Psoas muscle (tissue), 8 donors: ENCODE data around the gene MEF2C. TPM values are rescaled to one million over a fixed set of nuclear protein-coding genes. Genes with fewer than 3 reads are reported as not detected.

Experiments
- ATAC-seq, 4 donors: fragments of 200-7000 bp; cut with Tn5 transposase; one replicate each; pipeline ENCODE4 v1.9.1; 2020; ENCODE audit warnings: moderate library complexity in 3 of 4, mild to moderate bottlenecking in 2 of 4
- DNase-seq, 2 donors: peaks; one replicate each; pipeline ENCODE4 v3.0.0-alpha.2; 2020
- H3K27ac ChIP-seq: fragments of 200-600 bp; one replicate; pipeline ENCODE4 v1.8.0; 2022
- H3K27me3 ChIP-seq, 3 donors: fragments of 200-600 bp in 1 of 3; one replicate each; pipeline versions ENCODE4 v1.6.1 to v1.8.0; 2013 to 2022; ENCODE audit warnings: low read length in 2 of 3, mild to moderate bottlenecking in 2 of 3, moderate library complexity in 1 of 3; ENCODE audit not compliant: insufficient read depth in 3 of 3
- H3K36me3 ChIP-seq, 2 donors: fragments of 200-600 bp in 1 of 2; one replicate each; pipeline versions ENCODE4 v1.6.1 to v1.8.0; 2013 to 2022; ENCODE audit warnings: low read depth in 1 of 2, mild to moderate bottlenecking in 1 of 2, moderate library complexity in 1 of 2; ENCODE audit not compliant: insufficient read depth in 1 of 2
- H3K4me1 ChIP-seq: fragments of 200-600 bp; one replicate; pipeline ENCODE4 v1.8.0; 2022
- H3K4me3 ChIP-seq: fragments of 200-600 bp; one replicate; pipeline ENCODE4 v1.8.0; 2022; ENCODE audit warnings: mild to moderate bottlenecking
- H3K9me3 ChIP-seq: fragments of 200-600 bp; one replicate; pipeline ENCODE4 v1.8.0; 2022
- WGBS, 3 donors: extraction: QIAGEN DNeasy Blood & Tissue Kit; methylation state at CpG; one replicate each; pipeline versions ENCODE4 v1.1.6 to v1.1.7; 2013; 5-methylcytosine and 5-hydroxymethylcytosine counted together
- intact Hi-C, 2 donors: fragments of 100-400 bp; cut with DNase I; formaldehyde crosslinking; loops; one replicate each; pipeline versions ENCODE4 v1.11.0 to v1.14.2; 2022
- polyA plus RNA-seq, 3 donors: library from polyadenylated mRNA; stranded (reverse); fragments of 200-250 nt; gene quantifications; one replicate each; pipeline ENCODE4 v1.2.3, GENCODE V29; 2013
- total RNA-seq, 4 donors: library from RNA; stranded (reverse); fragmentation: NEBNext Ultra II Directional in 2 of 4; extraction: Animal tissue kit (Norgen Biotek cat#: 25700) in 2 of 4; gene quantifications; one replicate each; pipeline versions ENCODE4 v1.2.1 to v1.2.4, GENCODE V29; 2021 to 2023
- TF ChIP-seq, protein P1 (sequence below): fragments of 200-600 bp; IDR thresholded peaks from one replicate; pipeline ENCODE4 v1.8.0; 2022; ENCODE audit warnings: antibody characterized with exemption
- donor health status: healthy with polysubstance abuse.
- donor health status: DM: no; HTN: no; CAD: no; lungs with moderate emphysema.
- donor health status: Bipolar disorder and iron deficiency.
- donor health status: healthy.
- donor health status: DM: yes; HTN: yes; CAD: no.
- donor health status: DM: no; HTN: no; CAD: no.
- donor health status: DM: no; HTN: no; CAD: no.
- donor health status: DM: yes; HTN: yes; CAD: no.

The MEF2C gene
- total and polyA plus RNA-seq, 7 donors: 9.3 to 530 (median 148) TPM

DNA sequence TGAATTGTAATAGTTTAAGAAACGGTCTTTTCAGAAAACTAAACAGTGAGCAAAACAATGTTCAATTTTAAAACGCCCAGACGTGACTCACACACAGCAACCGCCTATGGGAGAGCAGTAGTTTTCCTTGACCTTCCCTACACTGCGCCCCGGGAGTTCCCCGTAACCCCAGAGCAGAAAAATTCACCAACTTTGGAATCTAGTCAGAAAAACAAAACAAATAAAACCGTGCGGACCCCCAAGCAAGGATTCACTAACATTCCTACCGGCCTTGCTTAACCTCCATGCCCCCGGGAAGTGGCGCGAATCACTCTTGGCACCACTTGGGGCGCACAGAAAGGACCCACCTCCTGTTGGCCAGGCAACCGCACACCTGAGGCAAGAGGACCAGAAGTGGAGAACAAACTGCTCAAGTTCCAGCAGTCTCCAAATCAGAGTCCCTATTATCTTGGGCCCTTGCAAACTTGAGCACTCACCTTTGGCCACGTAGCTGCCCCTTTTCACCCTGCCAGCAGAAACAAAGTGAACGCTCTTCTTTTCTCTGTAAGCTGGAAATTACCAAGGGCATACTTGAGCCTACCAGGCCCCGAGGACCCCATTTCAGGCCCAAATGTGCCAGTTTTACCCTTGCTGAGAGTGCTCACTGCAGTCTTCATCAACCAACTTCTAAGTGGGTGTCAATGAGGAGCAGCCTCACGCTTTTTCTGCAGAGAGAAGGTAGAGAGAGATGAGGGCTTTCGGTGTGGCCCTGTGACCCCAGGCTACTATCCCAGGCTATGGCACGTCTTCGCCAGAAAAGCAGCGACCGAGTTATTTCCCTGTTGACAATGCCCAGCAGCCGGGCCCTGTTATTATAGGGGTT lies 189.7 kb downstream of the MEF2C start:
- TF ChIP-seq, protein P1, sequence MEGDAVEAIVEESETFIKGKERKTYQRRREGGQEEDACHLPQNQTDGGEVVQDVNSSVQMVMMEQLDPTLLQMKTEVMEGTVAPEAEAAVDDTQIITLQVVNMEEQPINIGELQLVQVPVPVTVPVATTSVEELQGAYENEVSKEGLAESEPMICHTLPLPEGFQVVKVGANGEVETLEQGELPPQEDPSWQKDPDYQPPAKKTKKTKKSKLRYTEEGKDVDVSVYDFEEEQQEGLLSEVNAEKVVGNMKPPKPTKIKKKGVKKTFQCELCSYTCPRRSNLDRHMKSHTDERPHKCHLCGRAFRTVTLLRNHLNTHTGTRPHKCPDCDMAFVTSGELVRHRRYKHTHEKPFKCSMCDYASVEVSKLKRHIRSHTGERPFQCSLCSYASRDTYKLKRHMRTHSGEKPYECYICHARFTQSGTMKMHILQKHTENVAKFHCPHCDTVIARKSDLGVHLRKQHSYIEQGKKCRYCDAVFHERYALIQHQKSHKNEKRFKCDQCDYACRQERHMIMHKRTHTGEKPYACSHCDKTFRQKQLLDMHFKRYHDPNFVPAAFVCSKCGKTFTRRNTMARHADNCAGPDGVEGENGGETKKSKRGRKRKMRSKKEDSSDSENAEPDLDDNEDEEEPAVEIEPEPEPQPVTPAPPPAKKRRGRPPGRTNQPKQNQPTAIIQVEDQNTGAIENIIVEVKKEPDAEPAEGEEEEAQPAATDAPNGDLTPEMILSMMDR: no peak
- ATAC-seq (no peak), DNase-seq (no peak)
- peaks cover 4 to 100% (median 51%) of the 10 kb centered on the region in 3 donors for H3K27me3 ChIP-seq
- intact Hi-C loops: loop anchor here in 1 of 2 donors (5.0 kb wide), 1 partner anchor 911 kb away; no protein-coding TSS in a partner anchor
- H3K4me3 ChIP-seq: no peak overlapping the region
- H3K4me1 ChIP-seq: peaks cover 21% of the 10 kb centered on the region
- H3K9me3 ChIP-seq: no peaks in the 10 kb centered on the region
- H3K27ac ChIP-seq: no peak overlapping the region
- WGBS, 3 donors: 23% methylated on average over 25 of the region's 25 CpGs
- H3K36me3 ChIP-seq: no peaks in the 10 kb centered on the region

DNA sequence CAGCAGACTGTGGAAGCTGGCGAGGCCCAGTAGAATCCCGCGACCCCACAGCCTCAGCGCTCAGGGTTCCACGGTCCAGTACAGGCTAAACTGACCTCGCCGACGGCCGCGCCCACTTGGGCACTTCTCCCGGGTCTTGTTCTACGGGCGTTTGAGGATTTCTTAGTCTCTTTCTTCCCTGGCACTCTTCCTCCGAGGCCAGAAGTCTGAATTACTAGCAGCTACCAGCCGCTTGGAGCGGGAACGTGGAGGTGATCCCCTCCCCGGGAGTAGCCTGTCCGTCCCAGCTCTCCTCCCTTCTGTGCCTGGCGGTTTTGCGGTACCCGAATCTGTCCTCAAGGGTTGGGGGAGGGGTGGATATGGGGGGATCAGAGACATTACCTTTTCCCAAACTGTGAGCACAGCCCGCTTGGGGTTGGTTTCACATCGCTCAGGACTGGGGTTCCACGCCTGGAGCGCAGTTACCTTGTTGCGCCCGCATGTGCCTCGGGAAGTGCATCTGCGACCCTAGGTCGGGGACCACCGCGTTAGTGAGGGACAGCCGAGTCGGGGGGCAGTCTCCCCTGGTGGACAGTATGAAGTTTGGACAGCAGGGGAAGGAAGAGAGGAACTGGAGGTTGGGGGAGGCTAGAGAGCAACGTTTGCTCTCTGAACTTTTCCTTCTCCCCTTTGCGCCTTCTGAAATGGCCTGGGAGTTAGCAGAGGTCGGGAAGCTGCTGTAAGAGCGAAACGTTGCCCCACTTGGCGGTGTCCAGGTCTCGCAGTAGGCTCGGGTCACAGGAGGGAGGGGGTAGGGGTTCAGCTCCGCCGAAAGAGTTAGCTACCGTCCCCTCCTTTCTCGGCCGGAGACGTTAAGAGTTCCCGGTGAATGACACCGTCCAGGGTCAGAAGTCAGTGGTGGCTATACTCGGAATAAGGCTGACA lies 190.8 kb downstream of the MEF2C start:
- peaks cover 8 to 100% (median 58%) of the 10 kb centered on the region in 3 donors for H3K27me3 ChIP-seq
- TF ChIP-seq, protein P1: no peak
- H3K4me1 ChIP-seq: peaks cover 21% of the 10 kb centered on the region
- H3K4me3 ChIP-seq: peak overlapping the region; percentile 25
- 6 to 9% (median 8%) methylated on average over 50 to 52 of the region's 52 CpGs for WGBS, 3 donors
- H3K36me3 ChIP-seq: no peaks in the 10 kb centered on the region
- no peak overlapping the region for H3K27ac ChIP-seq
- peak in 2 of 4 donors; percentile 18 to 29 for ATAC-seq
- intact Hi-C loops: loop anchor here (2.0 to 5.0 kb wide), 2 partner anchors 910 to 911 kb away; no protein-coding TSS in a partner anchor
- no peak for DNase-seq
- no peaks in the 10 kb centered on the region for H3K9me3 ChIP-seq

DNA sequence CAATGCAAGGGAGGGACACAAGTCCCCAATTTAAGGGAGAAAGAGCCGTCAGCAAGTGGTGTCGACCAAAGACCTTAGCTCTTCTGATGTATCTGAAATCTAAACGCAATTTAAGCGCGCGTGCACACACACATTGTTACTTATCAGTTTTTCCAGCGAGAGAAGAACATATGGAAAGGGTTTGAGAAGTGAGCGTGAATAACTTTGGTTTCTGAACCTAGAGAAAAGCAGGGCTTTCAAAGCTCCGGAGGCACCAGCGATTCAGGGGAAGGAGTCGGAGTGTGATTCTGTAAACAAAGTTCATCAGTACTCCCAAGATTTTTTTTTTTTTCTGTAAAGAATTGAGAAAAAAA lies 191.8 kb downstream of the MEF2C start:
- peaks cover 21% of the 10 kb centered on the region for H3K4me1 ChIP-seq
- intact Hi-C loops: loop anchor here (2.0 to 5.0 kb wide), 2 partner anchors 909 to 910 kb away; no protein-coding TSS in a partner anchor

More for the DNA sequence above, 191.8 kb downstream of the MEF2C start:
- TF ChIP-seq, protein P1: no peak
- DNase-seq (no peak), ATAC-seq (peak in 1 of 4 donors; percentile 6)
- peaks cover 8 to 100% (median 61%) of the 10 kb centered on the region in 3 donors for H3K27me3 ChIP-seq
- H3K9me3 ChIP-seq: no peaks in the 10 kb centered on the region
- 5 to 8% (median 7%) methylated on average over 11 of the region's 11 CpGs for WGBS, 3 donors
- H3K36me3 ChIP-seq: no peaks in the 10 kb centered on the region
- H3K4me3 ChIP-seq: peak overlapping the region; percentile 53
- H3K27ac ChIP-seq: no peak overlapping the region
